Gastrocnemius medialis (tissue), 4 donors: ENCODE measurements around the gene NEK6. TPM values are rescaled to one million over a fixed set of nuclear protein-coding genes. Genes with fewer than 3 reads are reported as not detected.

Experiments used
- ATAC-seq, 2 donors: fragments of 150-250 bp; one replicate each; pipeline ENCODE4 v1.9.1; 2016
- DNase-seq, 2 donors: peaks; one replicate each; pipeline ENCODE4 v3.0.0-alpha.2; 2019
- H3K27ac ChIP-seq, 4 donors: fragments of 200-600 bp; sonication (generic); 1 replicate in 1 of 4; 2 replicates in 3 of 4; pipeline ENCODE4 v1.5.1; 2016 to 2018; ENCODE audit warnings: mild to moderate bottlenecking in 2 of 4, moderate library complexity in 1 of 4
- H3K27me3 ChIP-seq, 3 donors: fragments of 200-600 bp; sonication (generic) in 2 of 3; 1 replicate in 1 of 3; 2 replicates in 2 of 3; pipeline versions ENCODE4 v1.5.1 to v1.6.0; 2016 to 2019; ENCODE audit warnings: mild to moderate bottlenecking in 1 of 3, moderate library complexity in 1 of 3
- H3K36me3 ChIP-seq, 2 donors: fragments of 200-600 bp; sonication (generic) in 1 of 2; one replicate each; pipeline ENCODE4 v1.5.1; 2017 to 2018
- H3K4me1 ChIP-seq, 2 donors: fragments of 200-600 bp; sonication (generic) in 1 of 2; one replicate each; pipeline ENCODE4 v1.5.1; 2016 to 2017; ENCODE audit warnings: mild to moderate bottlenecking in 2 of 2
- H3K4me3 ChIP-seq, 4 donors: fragments of 200-600 bp; sonication (generic) in 3 of 4; 1 replicate in 1 of 4; 2 replicates in 3 of 4; pipeline ENCODE4 v1.5.1; 2016 to 2019; ENCODE audit warnings: mild to moderate bottlenecking in 2 of 4
- H3K9me3 ChIP-seq, 3 donors: fragments of 200-600 bp; sonication (generic) in 2 of 3; 1 replicate in 1 of 3; 2 replicates in 2 of 3; pipeline ENCODE4 v1.5.1; 2016 to 2019
- POLR2A ChIP-seq, 2 donors: fragments of 450-650 bp; IDR thresholded peaks; one replicate each; pipeline ENCODE4 v1.6.1; 2017; ENCODE audit warnings: antibody characterized with exemption in 2 of 2, mild to moderate bottlenecking in 2 of 2, moderate library complexity in 2 of 2
- in situ Hi-C, 4 donors: fragments of 200-750 bp; cut with MboI; loops; one replicate each; pipeline versions ENCODE4 v1.15.0 to v1.8.0; 2017; ENCODE audit warnings: low sequenced_read_pairs in 4 of 4
- intact Hi-C: fragments of 100-400 bp; cut with DNase I; formaldehyde crosslinking; loops from one replicate; pipeline ENCODE4 v1.15.1; 2023; ENCODE audit warnings: low total_unique reads
- total RNA-seq, 4 donors: library from RNA; depleted of rRNA; stranded (reverse); fragments of >200 nt; gene quantifications; one replicate each; pipeline versions ENCODE4 v1.1.0 to v1.2.3, GENCODE V29; 2016
- TF ChIP-seq, protein P1 (sequence below), 5 experiments: fragments of 450-650 bp in 3 of 5; fragments of 200-600 bp in 2 of 5; sonication (generic) in 2 of 5; IDR thresholded peaks in 4 of 5; conservative IDR thresholded peaks in 1 of 5; 1 replicate in 4 of 5; 2 replicates in 1 of 5; pipeline ENCODE4 v1.5.1; 2016 to 2019; ENCODE audit warnings: antibody characterized with exemption in 5 of 5, mild to moderate bottlenecking in 3 of 5, moderate library complexity in 3 of 5

Gene NEK6
- total RNA-seq, 4 donors from 2014 or later: 2.3 to 10.1 (median 3.5) TPM

DNA sequence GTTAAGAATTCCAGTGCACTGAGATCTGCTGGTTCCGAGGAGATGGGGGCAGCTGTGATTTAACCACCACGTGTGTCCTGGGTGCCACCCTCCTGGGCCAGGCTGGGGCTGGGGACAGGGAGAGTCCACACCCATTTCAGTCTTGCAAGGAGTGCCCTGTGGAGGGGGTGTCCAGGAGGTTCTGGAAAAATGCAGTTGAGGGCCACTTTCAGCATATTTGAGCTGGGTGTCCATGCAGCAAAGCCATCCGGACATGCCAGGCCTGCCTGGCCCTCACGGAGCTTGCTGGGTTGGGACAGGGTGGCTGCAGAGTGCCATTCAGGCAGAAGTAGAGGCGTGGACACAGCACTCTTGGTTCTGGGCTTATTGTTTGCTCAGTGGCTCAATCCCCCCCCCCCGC is 68.1 kb downstream of the NEK6 start:
- no peaks in the 10 kb centered on the region for H3K36me3 ChIP-seq
- H3K27me3 ChIP-seq: no peaks in the 10 kb centered on the region
- no peaks in the 10 kb centered on the region for H3K9me3 ChIP-seq
- intact Hi-C loops: no loop called here
- in situ Hi-C loops: no loop called here
- TF ChIP-seq POLR2A (IDR thresholded peaks at IDR 0.05): no peak
- TF ChIP-seq, protein P1, sequence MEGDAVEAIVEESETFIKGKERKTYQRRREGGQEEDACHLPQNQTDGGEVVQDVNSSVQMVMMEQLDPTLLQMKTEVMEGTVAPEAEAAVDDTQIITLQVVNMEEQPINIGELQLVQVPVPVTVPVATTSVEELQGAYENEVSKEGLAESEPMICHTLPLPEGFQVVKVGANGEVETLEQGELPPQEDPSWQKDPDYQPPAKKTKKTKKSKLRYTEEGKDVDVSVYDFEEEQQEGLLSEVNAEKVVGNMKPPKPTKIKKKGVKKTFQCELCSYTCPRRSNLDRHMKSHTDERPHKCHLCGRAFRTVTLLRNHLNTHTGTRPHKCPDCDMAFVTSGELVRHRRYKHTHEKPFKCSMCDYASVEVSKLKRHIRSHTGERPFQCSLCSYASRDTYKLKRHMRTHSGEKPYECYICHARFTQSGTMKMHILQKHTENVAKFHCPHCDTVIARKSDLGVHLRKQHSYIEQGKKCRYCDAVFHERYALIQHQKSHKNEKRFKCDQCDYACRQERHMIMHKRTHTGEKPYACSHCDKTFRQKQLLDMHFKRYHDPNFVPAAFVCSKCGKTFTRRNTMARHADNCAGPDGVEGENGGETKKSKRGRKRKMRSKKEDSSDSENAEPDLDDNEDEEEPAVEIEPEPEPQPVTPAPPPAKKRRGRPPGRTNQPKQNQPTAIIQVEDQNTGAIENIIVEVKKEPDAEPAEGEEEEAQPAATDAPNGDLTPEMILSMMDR (IDR thresholded peaks at IDR 0.05 in 4 of 5, conservative IDR thresholded peaks at IDR 0.05 in 1 of 5): no peak
- H3K4me3 ChIP-seq: no peak overlapping the region
- no peak overlapping the region for H3K27ac ChIP-seq
- no peak for ATAC-seq
- no peak for DNase-seq
- H3K4me1 ChIP-seq: peaks cover 4 to 6% of the 10 kb centered on the region in 2 donors

DNA sequence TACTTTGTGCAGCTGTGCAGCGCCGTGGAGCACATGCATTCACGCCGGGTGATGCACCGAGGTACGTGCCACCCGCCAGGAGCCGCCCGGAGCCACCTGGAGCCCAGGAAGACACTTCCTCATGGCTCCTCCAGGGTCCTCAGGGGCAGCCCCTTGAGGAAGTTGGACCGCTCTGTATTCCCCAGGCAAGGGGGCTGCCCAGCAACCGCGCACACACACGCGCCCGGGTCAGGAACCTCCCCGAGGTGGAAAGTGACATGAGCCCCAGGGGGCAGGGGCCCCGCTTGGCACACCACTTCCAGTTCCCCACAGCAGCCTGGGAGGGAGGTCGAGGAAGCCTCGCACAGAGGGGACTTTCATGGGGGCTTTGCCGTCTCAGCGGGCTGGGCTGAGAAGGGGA is 68.6 kb downstream of the NEK6 start:
- Histone ChIP-seq H3K4me1 (peaks cover 4 to 6% of the 10 kb centered on the region in 2 donors), H3K36me3 (no peaks in the 10 kb centered on the region), H3K27ac (no peak overlapping the region), H3K9me3 (no peaks in the 10 kb centered on the region), H3K4me3 (no peak overlapping the region), H3K27me3 (no peaks in the 10 kb centered on the region)
- DNase-seq (no peak), ATAC-seq (no peak)
- TF ChIP-seq, protein P1 (IDR thresholded peaks at IDR 0.05 in 4 of 5, conservative IDR thresholded peaks at IDR 0.05 in 1 of 5): no peak
- TF ChIP-seq POLR2A (IDR thresholded peaks at IDR 0.05): no peak
- intact Hi-C loops (no loop called here), in situ Hi-C loops (no loop called here)

DNA sequence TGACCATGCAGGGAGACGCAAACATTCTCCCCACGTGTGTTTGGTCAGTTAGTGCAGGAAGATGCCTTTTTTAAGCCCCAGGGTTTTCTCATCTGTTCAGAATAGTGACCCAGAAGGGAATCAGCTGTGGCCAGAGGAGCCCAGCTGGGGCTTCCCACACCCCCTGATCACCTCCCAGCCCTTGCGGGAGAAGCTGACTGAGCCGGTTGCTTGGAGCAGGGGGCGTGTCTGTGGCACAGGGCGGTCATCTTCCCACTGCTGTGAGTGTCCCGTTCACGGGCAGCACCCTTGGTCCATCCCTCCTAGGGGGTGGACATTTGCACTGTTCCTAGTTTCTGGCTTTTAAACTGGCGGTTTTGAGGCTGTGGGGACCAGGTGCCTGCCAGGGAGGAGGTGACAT is 69.7 kb downstream of the NEK6 start:
- intact Hi-C loops: no loop called here
- H3K4me1 ChIP-seq: peaks cover 4 to 6% of the 10 kb centered on the region in 2 donors
- no peak overlapping the region for H3K27ac ChIP-seq
- no peaks in the 10 kb centered on the region for H3K27me3 ChIP-seq
- no peaks in the 10 kb centered on the region for H3K9me3 ChIP-seq
- no peak overlapping the region for H3K4me3 ChIP-seq
- ATAC-seq (no peak), DNase-seq (no peak)
- TF ChIP-seq, protein P1 (IDR thresholded peaks at IDR 0.05 in 4 of 5, conservative IDR thresholded peaks at IDR 0.05 in 1 of 5): no peak
- TF ChIP-seq POLR2A (IDR thresholded peaks at IDR 0.05): no peak
- in situ Hi-C loops: no loop called here
- no peaks in the 10 kb centered on the region for H3K36me3 ChIP-seq

DNA sequence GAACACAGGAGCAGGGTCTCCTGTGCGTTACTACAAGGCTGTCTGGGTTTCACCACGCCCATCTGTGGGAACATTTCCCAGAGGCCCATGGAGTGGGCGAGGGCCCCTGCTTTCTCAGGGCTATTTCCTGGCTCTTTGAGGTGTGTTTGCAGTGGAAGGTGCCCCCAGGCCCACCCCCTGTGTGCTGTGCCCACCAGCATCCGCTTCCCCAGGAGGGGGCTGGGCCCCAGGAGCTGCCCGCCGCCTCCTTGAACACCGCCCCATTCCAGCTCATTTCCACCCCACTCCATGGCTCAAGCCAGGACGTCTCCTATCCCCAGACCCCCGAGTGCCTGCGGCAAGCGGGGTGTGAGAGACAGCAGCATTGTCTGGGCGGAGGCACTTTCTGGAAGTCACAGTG is 70.5 kb downstream of the NEK6 start:
- H3K27ac ChIP-seq: no peak overlapping the region
- no peaks in the 10 kb centered on the region for H3K36me3 ChIP-seq
- H3K4me1 ChIP-seq: peaks cover 4 to 6% of the 10 kb centered on the region in 2 donors
- in situ Hi-C loops (no loop called here), intact Hi-C loops (no loop called here)
- no peak for DNase-seq
- H3K27me3 ChIP-seq: no peaks in the 10 kb centered on the region
- H3K4me3 ChIP-seq: no peak overlapping the region
- H3K9me3 ChIP-seq: no peaks in the 10 kb centered on the region
- no peak for TF ChIP-seq POLR2A (IDR thresholded peaks at IDR 0.05)
- TF ChIP-seq, protein P1 (IDR thresholded peaks at IDR 0.05 in 4 of 5, conservative IDR thresholded peaks at IDR 0.05 in 1 of 5): no peak
- no peak for ATAC-seq

DNA sequence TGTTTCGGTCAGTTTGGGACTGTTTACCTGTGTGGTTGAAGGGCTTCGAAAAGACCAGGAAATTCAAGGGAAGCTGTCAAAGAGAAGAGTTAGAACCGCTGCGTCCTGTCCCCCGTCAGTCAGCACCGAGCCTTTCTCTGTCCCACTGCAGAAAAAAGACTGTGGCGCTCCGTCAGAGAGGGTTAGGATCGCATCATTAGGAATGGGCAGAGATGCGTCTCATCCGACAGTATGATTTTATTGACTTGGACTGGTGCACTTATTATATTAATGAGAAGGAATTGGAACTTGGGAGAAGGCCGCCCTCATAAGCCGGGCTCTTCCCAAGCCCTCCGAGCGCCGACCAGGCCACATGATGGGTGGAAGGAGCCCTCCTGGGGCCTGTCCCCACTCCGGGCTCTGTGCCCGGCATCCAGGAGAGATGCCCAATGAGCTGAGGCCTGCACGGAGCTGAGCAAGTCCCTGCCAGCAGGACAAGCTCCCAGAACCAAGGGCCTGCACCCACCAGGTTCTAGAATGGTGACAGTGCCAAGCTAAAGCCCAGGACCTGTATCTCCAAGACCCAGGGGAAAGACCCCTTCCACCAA is 71.5 kb downstream of the NEK6 start:
- Histone ChIP-seq H3K4me3 (no peak overlapping the region), H3K36me3 (no peaks in the 10 kb centered on the region), H3K9me3 (no peaks in the 10 kb centered on the region), H3K27me3 (no peaks in the 10 kb centered on the region), H3K27ac (peak overlapping the region in 3 of 4 donors; percentile 75 to 92 (median 78)), H3K4me1 (peaks cover 4 to 6% of the 10 kb centered on the region in 2 donors)
- intact Hi-C loops: no loop called here
- ATAC-seq: no peak
- DNase-seq: no peak
- in situ Hi-C loops: no loop called here
- TF ChIP-seq, protein P1 (IDR thresholded peaks at IDR 0.05 in 4 of 5, conservative IDR thresholded peaks at IDR 0.05 in 1 of 5): no peak
- TF ChIP-seq POLR2A (IDR thresholded peaks at IDR 0.05): no peak
